Type B pancreatic cell (in vitro differentiated cells): ENCODE data around the gene GPR153. TPM values are rescaled to one million over a fixed set of nuclear protein-coding genes. Genes with fewer than 3 reads are reported as not detected.

ENCODE experiments used
- DNase-seq: peaks from one replicate; pipeline ENCODE4 v3.0.0; 2021; ENCODE audit warnings: mixed read lengths; ENCODE audit not compliant: unreplicated experiment; ENCODE audit errors: extremely low spot score
- H3K27ac Mint-ChIP-seq: 2 replicates; pipeline ENCODE4 v1.8.0; 2021; ENCODE audit warnings: mild to moderate bottlenecking, mixed read lengths
- H3K27me3 Mint-ChIP-seq: 2 replicates; pipeline ENCODE4 v1.8.0; 2021; ENCODE audit warnings: mixed read lengths
- H3K36me3 Mint-ChIP-seq: 2 replicates; pipeline ENCODE4 v1.8.0; 2021; ENCODE audit warnings: mixed read lengths
- H3K4me1 Mint-ChIP-seq: one replicate; pipeline ENCODE4 v1.8.0; 2021; ENCODE audit warnings: mixed read lengths; ENCODE audit not compliant: unreplicated experiment
- H3K4me3 Mint-ChIP-seq: 2 replicates; pipeline ENCODE4 v1.8.0; 2021; ENCODE audit warnings: mild to moderate bottlenecking, mixed read lengths
- H3K9me3 Mint-ChIP-seq: 2 replicates; pipeline ENCODE4 v1.8.0; 2021; ENCODE audit warnings: mixed read lengths
- CTCF ChIP-seq: fragments of 200-600 bp; sonication (generic); conservative IDR thresholded peaks from 2 replicates; pipeline ENCODE4 v1.5.0; 2021; ENCODE audit warnings: antibody characterized with exemption, mild to moderate bottlenecking
- total RNA-seq: library from RNA; stranded (reverse); gene quantifications from 2 replicates; pipeline ENCODE4 v1.2.1, GENCODE V29; 2021; ENCODE audit warnings: low replicate concordance

The GPR153 gene
- total RNA-seq, 1 donor from 2014 or later: 6.1 TPM

- DNase-seq: no peak
- Mint-ChIP-seq H3K27ac (peak overlapping the region; percentile 75), H3K36me3 (peaks cover 12% of the 10 kb centered on the region), H3K4me1 (peaks cover 9% of the 10 kb centered on the region), H3K4me3 (no peak overlapping the region), H3K9me3 (no peaks in the 10 kb centered on the region), H3K27me3 (no peaks in the 10 kb centered on the region)
- no peak for TF ChIP-seq CTCF
These were observed 42.3 kb downstream of the GPR153 start for GRCh38 chr1:6218375-6219164.

- no peak for DNase-seq
- H3K27ac Mint-ChIP-seq: no peak overlapping the region
- H3K4me1 Mint-ChIP-seq: no peaks in the 10 kb centered on the region
- no peaks in the 10 kb centered on the region for H3K27me3 Mint-ChIP-seq
- no peak overlapping the region for H3K4me3 Mint-ChIP-seq
- H3K36me3 Mint-ChIP-seq: peaks cover 18% of the 10 kb centered on the region
- no peaks in the 10 kb centered on the region for H3K9me3 Mint-ChIP-seq
- no peak for TF ChIP-seq CTCF
These were observed 48.5 kb downstream of the GPR153 start for GRCh38 chr1:6212193-6212959.

- Mint-ChIP-seq H3K9me3 (no peaks in the 10 kb centered on the region), H3K27me3 (peaks cover 3% of the 10 kb centered on the region), H3K4me3 (no peak overlapping the region), H3K36me3 (peaks cover 14% of the 10 kb centered on the region), H3K4me1 (no peaks in the 10 kb centered on the region), H3K27ac (no peak overlapping the region)
- DNase-seq: no peak
- no peak for TF ChIP-seq CTCF
These were observed 49.2 kb downstream of the GPR153 start for GRCh38 chr1:6211731-6212130.

- TF ChIP-seq CTCF: no peak
- H3K27ac Mint-ChIP-seq: no peak overlapping the region
- H3K27me3 Mint-ChIP-seq: peaks cover 3% of the 10 kb centered on the region
- no peaks in the 10 kb centered on the region for H3K9me3 Mint-ChIP-seq
- H3K4me3 Mint-ChIP-seq: no peak overlapping the region
- no peak for DNase-seq
- H3K36me3 Mint-ChIP-seq: peaks cover 13% of the 10 kb centered on the region
- no peaks in the 10 kb centered on the region for H3K4me1 Mint-ChIP-seq
These were observed 50.1 kb downstream of the GPR153 start for GRCh38 chr1:6210591-6211355.

GRCh38 chr1:6209661-6210580 is 51.0 kb downstream of the GPR153 start:
- DNase-seq: no peak
- peak; percentile 44 for TF ChIP-seq CTCF
- Mint-ChIP-seq H3K27ac (no peak overlapping the region), H3K27me3 (peaks cover 3% of the 10 kb centered on the region), H3K4me3 (peak overlapping the region; percentile 65), H3K4me1 (no peaks in the 10 kb centered on the region), H3K36me3 (peaks cover 8% of the 10 kb centered on the region), H3K9me3 (no peaks in the 10 kb centered on the region)
